SK-N-SH (cell line): ENCODE data around the gene CDC27. TPM values are rescaled to one million over a fixed set of nuclear protein-coding genes. Genes with fewer than 3 reads are reported as not detected.

ENCODE experiments used
- CTCF ChIA-PET: fragments of 300-600, 350-600 bp; formaldehyde crosslinking; extraction: SDS; loops from one replicate; lab custom pipeline; 2021; lab: Yijun Ruan, JAX
- POLR2A ChIA-PET: fragments of 350-600 bp; sonication (Branson Sonifier 250); formaldehyde crosslinking; extraction: SDS; loops from one replicate; lab custom pipeline; 2020; ENCODE audit warnings: antibody characterized with exemption, inconsistent platforms; lab: Yijun Ruan, JAX
- DNase-seq: peaks from one replicate; pipeline ENCODE4 v3.0.0; 2012
- H2AFZ ChIP-seq: fragments of 200-600 bp; sonication (generic); 2 replicates; pipeline ENCODE4 v1.8.1; 2016; ENCODE audit warnings: antibody characterized with exemption, mild to moderate bottlenecking, low read depth
- H3F3A ChIP-seq: fragments of 200-600 bp; sonication (generic); replicated peaks from 2 replicates; pipeline ENCODE3; 2016; ENCODE audit warnings: antibody characterized with exemption, mild to moderate bottlenecking; ENCODE audit not compliant: insufficient read depth
- H3K27ac ChIP-seq, 2 experiments: fragments of 200-500 bp in 1 of 2; fragments of 200-600 bp in 1 of 2; sonication (Bioruptor generic) in 1 of 2; sonication (generic), shearing (Covaris generic) in 1 of 2; 2 replicates each; pipeline versions ENCODE4 v1.5.1 to v1.6.1; 2014 to 2016; ENCODE audit warnings: low read depth in 2 of 2, inconsistent platforms in 1 of 2, low read length in 1 of 2, mild to moderate bottlenecking in 1 of 2, mixed read lengths in 1 of 2
- H3K27me3 ChIP-seq: fragments of 200-600 bp; sonication (generic), shearing (Covaris generic); 2 replicates; pipeline ENCODE4 v1.6.1; 2016; ENCODE audit warnings: mixed run types; ENCODE audit not compliant: insufficient read depth
- H3K36me3 ChIP-seq, 2 experiments: fragments of 200-500 bp in 1 of 2; fragments of 200-600 bp in 1 of 2; sonication (Bioruptor generic) in 1 of 2; sonication (generic) in 1 of 2; replicated peaks in 1 of 2; 2 replicates each; pipeline versions ENCODE3 to v1.5.1; 2014 to 2016; ENCODE audit warnings: low read length in 1 of 2, mild to moderate bottlenecking in 1 of 2; ENCODE audit not compliant: insufficient read depth in 2 of 2, control insufficient read depth in 1 of 2
- H3K4me1 ChIP-seq, 2 experiments: fragments of 200-500 bp in 1 of 2; fragments of 200-600 bp in 1 of 2; sonication (Bioruptor generic) in 1 of 2; sonication (generic), shearing (Covaris generic) in 1 of 2; 2 replicates each; pipeline versions ENCODE4 v1.5.1 to v1.6.1; 2014 to 2016; ENCODE audit warnings: low read depth in 1 of 2, low read length in 1 of 2, mixed run types in 1 of 2; ENCODE audit not compliant: insufficient read depth in 2 of 2, control insufficient read depth in 1 of 2
- H3K4me2 ChIP-seq: fragments of 200-600 bp; sonication (generic), shearing (Covaris generic); 2 replicates; pipeline ENCODE4 v1.6.1; 2017; ENCODE audit warnings: mixed run types
- H3K4me3 ChIP-seq, 2 experiments: fragments of 200-500 bp in 1 of 2; fragments of 200-600 bp in 1 of 2; sonication (Bioruptor generic) in 1 of 2; sonication (generic), shearing (Covaris generic) in 1 of 2; 2 replicates each; pipeline versions ENCODE4 v1.5.1 to v1.8.1; 2014 to 2016; ENCODE audit warnings: low read depth in 2 of 2, inconsistent platforms in 1 of 2, low read length in 1 of 2, mild to moderate bottlenecking in 1 of 2, mixed read lengths in 1 of 2, moderate library complexity in 1 of 2
- H3K79me2 ChIP-seq: fragments of 200-600 bp; sonication (generic); 2 replicates; pipeline ENCODE4 v1.8.1; 2017; ENCODE audit warnings: mild to moderate bottlenecking; ENCODE audit not compliant: insufficient read depth
- H3K9ac ChIP-seq: fragments of 200-600 bp; sonication (generic); 2 replicates; pipeline ENCODE4 v1.6.1; 2017; ENCODE audit warnings: mixed run types
- H3K9me2 ChIP-seq: fragments of 200-600 bp; sonication (generic); 2 replicates; pipeline ENCODE4 v1.6.1; 2017; ENCODE audit warnings: mixed run types
- H3K9me3 ChIP-seq: fragments of 200-600 bp; sonication (generic); 2 replicates; pipeline ENCODE4 v1.6.1; 2017; ENCODE audit warnings: mixed run types, mild to moderate bottlenecking, moderate library complexity
- H4K20me1 ChIP-seq: fragments of 200-600 bp; sonication (generic); 2 replicates; pipeline ENCODE4 v1.6.1; 2017; ENCODE audit warnings: mild to moderate bottlenecking, mixed run types; ENCODE audit not compliant: insufficient read depth
- EZH2phosphoT487 ChIP-seq: fragments of 200-600 bp; sonication (generic); IDR thresholded peaks from 2 replicates; pipeline ENCODE4 v1.6.1; 2017; ENCODE audit warnings: low read depth, mixed run types, mild to moderate bottlenecking, antibody characterized with exemption, moderate library complexity, borderline replicate concordance
- FOSL2 ChIP-seq: IDR thresholded peaks from 2 replicates; pipeline ENCODE4 v1.4.0; 2012; ENCODE audit warnings: low read depth, mild to moderate bottlenecking, moderate library complexity, borderline replicate concordance
- GATA2 ChIP-seq: sonication (generic); formaldehyde crosslinking; IDR thresholded peaks from 2 replicates; pipeline ENCODE4 v1.5.0; 2020; ENCODE audit warnings: mild to moderate bottlenecking, missing genetic modification reagents
- MXI1 ChIP-seq: IDR thresholded peaks from 2 replicates; pipeline ENCODE4 v1.6.1; 2012; ENCODE audit warnings: mild to moderate bottlenecking, low read depth, low read length, improper control_type of control experiment
- POLR2AphosphoS5 ChIP-seq: IDR thresholded peaks from 2 replicates; pipeline ENCODE4 v1.6.1; 2012; ENCODE audit warnings: low read depth, low read length
- RCOR1 ChIP-seq: fragments of 150-350 bp; IDR thresholded peaks from 2 replicates; pipeline ENCODE4 v1.6.1; 2017; ENCODE audit warnings: antibody characterized with exemption, low read length
- RXRA ChIP-seq: IDR thresholded peaks from 2 replicates; pipeline ENCODE4 v1.4.0; 2012; ENCODE audit warnings: low read depth, mild to moderate bottlenecking, borderline replicate concordance
- SIN3A ChIP-seq: IDR thresholded peaks from 2 replicates; pipeline ENCODE4 v1.6.1; 2012; ENCODE audit warnings: low read depth, mild to moderate bottlenecking, low read length, moderate library complexity, borderline replicate concordance
- SMC3 ChIP-seq: IDR thresholded peaks from 2 replicates; pipeline ENCODE4 v1.6.1; 2012; ENCODE audit warnings: low read depth, low read length, improper control_type of control experiment
- TAF1 ChIP-seq: IDR thresholded peaks from 2 replicates; pipeline ENCODE4 v1.6.1; 2012; ENCODE audit warnings: low read depth, mild to moderate bottlenecking, low read length, moderate library complexity, borderline replicate concordance
- WGBS: methylation state at CpG from one replicate; pipeline ENCODE4 v1.1.6; 2017; ENCODE audit warnings: low lambda C conversion rate; 5-methylcytosine and 5-hydroxymethylcytosine counted together
- polyA plus RNA-seq, 3 experiments: library from polyadenylated mRNA; depleted of rRNA; stranded (reverse); fragments of >200 nt; gene quantifications; 2 replicates each; pipeline ENCODE4 v1.2.3, GENCODE V29; 2012
- TF ChIP-seq, protein P1 (sequence below): fragments of 200-600 bp; sonication (generic); IDR thresholded peaks from 2 replicates; pipeline ENCODE4 v1.6.1; 2017; ENCODE audit warnings: antibody characterized with exemption, mild to moderate bottlenecking, moderate library complexity
- TF ChIP-seq, protein P2 (sequence below): fragments of 150-350 bp; IDR thresholded peaks from 2 replicates; pipeline ENCODE4 v1.6.1; 2017; ENCODE audit warnings: antibody characterized with exemption, low read length, low read depth, borderline replicate concordance
- TF ChIP-seq, protein P3 (sequence below): IDR thresholded peaks from 2 replicates; pipeline ENCODE4 v1.4.0; 2012; ENCODE audit warnings: low read depth, borderline replicate concordance
- TF ChIP-seq, protein P4 (sequence below): IDR thresholded peaks from 2 replicates; pipeline ENCODE4 v1.4.0; 2012; ENCODE audit warnings: low read depth
- TF ChIP-seq, protein P5 (sequence below): IDR thresholded peaks from 2 replicates; pipeline ENCODE4 v1.6.1; 2012; ENCODE audit warnings: mild to moderate bottlenecking, low read depth, low read length, moderate library complexity
- TF ChIP-seq, protein P6 (sequence below): fragments of 150-350 bp; IDR thresholded peaks from 2 replicates; pipeline ENCODE4 v1.6.1; 2016; ENCODE audit warnings: mild to moderate bottlenecking, low read depth, low read length

CDC27 gene
- polyA plus RNA-seq, 1 of the 3 experiments (the other 2 are of a cell fraction): 44.3 TPM

DNA sequence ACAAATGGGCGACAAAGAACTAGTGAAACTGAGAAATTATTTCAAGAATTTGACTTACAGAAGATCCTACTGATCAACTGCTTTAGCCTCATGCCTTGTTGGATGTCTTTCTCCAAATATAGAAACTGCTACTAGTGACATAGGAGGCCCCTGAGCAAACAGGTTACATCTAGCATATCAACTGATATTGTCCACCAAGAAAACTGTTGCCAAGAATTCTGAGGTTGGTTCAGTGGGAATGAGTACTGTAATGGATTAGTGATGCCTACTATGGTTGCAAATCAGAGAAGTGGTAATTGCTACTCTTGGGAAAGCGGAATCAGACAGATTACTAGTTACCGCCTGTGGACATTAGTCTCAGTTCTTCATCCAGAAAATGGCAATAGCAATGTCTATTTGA lies 10.0 kb downstream of the CDC27 start:
- WGBS: 94% methylated on average over 3 of the region's 3 CpGs
- no peak overlapping the region for H3K4me2 ChIP-seq
- peaks cover 86% of the 10 kb centered on the region for H4K20me1 ChIP-seq
- peaks cover 12% of the 10 kb centered on the region for H3F3A ChIP-seq
- H3K4me1 ChIP-seq: peaks cover 0 to 10% of the 10 kb centered on the region in 2 experiments; a peak in 2 of 4 replicates
- peaks cover 100% of the 10 kb centered on the region for H3K79me2 ChIP-seq
- H2AFZ ChIP-seq: no peak overlapping the region
- no peak overlapping the region for H3K9ac ChIP-seq
- no peaks in the 10 kb centered on the region for H3K27me3 ChIP-seq
- no peak overlapping the region for H3K27ac ChIP-seq
- H3K36me3 ChIP-seq: peaks cover 59 to 92% of the 10 kb centered on the region in 2 experiments
- H3K9me3 ChIP-seq: no peaks in the 10 kb centered on the region
- no peak for DNase-seq
- CTCF ChIA-PET: no interaction called here
- no peaks in the 10 kb centered on the region for H3K9me2 ChIP-seq
- POLR2A ChIA-PET: no interaction called here
- TF ChIP-seq RCOR1: no peak
- TF ChIP-seq, protein P1, sequence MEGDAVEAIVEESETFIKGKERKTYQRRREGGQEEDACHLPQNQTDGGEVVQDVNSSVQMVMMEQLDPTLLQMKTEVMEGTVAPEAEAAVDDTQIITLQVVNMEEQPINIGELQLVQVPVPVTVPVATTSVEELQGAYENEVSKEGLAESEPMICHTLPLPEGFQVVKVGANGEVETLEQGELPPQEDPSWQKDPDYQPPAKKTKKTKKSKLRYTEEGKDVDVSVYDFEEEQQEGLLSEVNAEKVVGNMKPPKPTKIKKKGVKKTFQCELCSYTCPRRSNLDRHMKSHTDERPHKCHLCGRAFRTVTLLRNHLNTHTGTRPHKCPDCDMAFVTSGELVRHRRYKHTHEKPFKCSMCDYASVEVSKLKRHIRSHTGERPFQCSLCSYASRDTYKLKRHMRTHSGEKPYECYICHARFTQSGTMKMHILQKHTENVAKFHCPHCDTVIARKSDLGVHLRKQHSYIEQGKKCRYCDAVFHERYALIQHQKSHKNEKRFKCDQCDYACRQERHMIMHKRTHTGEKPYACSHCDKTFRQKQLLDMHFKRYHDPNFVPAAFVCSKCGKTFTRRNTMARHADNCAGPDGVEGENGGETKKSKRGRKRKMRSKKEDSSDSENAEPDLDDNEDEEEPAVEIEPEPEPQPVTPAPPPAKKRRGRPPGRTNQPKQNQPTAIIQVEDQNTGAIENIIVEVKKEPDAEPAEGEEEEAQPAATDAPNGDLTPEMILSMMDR: no peak
- no peak for TF ChIP-seq RXRA
- TF ChIP-seq FOSL2: no peak
- TF ChIP-seq SIN3A: no peak
- TF ChIP-seq MXI1: no peak
- TF ChIP-seq EZH2phosphoT487: no peak
- TF ChIP-seq, protein P2, sequence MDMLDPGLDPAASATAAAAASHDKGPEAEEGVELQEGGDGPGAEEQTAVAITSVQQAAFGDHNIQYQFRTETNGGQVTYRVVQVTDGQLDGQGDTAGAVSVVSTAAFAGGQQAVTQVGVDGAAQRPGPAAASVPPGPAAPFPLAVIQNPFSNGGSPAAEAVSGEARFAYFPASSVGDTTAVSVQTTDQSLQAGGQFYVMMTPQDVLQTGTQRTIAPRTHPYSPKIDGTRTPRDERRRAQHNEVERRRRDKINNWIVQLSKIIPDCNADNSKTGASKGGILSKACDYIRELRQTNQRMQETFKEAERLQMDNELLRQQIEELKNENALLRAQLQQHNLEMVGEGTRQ: no peak
- TF ChIP-seq SMC3: no peak
- TF ChIP-seq, protein P3, sequence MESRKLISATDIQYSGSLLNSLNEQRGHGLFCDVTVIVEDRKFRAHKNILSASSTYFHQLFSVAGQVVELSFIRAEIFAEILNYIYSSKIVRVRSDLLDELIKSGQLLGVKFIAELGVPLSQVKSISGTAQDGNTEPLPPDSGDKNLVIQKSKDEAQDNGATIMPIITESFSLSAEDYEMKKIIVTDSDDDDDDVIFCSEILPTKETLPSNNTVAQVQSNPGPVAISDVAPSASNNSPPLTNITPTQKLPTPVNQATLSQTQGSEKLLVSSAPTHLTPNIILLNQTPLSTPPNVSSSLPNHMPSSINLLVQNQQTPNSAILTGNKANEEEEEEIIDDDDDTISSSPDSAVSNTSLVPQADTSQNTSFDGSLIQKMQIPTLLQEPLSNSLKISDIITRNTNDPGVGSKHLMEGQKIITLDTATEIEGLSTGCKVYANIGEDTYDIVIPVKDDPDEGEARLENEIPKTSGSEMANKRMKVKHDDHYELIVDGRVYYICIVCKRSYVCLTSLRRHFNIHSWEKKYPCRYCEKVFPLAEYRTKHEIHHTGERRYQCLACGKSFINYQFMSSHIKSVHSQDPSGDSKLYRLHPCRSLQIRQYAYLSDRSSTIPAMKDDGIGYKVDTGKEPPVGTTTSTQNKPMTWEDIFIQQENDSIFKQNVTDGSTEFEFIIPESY: no peak
- TF ChIP-seq POLR2AphosphoS5: no peak
- TF ChIP-seq, protein P4, sequence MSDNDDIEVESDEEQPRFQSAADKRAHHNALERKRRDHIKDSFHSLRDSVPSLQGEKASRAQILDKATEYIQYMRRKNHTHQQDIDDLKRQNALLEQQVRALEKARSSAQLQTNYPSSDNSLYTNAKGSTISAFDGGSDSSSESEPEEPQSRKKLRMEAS: no peak
- TF ChIP-seq, protein P5, sequence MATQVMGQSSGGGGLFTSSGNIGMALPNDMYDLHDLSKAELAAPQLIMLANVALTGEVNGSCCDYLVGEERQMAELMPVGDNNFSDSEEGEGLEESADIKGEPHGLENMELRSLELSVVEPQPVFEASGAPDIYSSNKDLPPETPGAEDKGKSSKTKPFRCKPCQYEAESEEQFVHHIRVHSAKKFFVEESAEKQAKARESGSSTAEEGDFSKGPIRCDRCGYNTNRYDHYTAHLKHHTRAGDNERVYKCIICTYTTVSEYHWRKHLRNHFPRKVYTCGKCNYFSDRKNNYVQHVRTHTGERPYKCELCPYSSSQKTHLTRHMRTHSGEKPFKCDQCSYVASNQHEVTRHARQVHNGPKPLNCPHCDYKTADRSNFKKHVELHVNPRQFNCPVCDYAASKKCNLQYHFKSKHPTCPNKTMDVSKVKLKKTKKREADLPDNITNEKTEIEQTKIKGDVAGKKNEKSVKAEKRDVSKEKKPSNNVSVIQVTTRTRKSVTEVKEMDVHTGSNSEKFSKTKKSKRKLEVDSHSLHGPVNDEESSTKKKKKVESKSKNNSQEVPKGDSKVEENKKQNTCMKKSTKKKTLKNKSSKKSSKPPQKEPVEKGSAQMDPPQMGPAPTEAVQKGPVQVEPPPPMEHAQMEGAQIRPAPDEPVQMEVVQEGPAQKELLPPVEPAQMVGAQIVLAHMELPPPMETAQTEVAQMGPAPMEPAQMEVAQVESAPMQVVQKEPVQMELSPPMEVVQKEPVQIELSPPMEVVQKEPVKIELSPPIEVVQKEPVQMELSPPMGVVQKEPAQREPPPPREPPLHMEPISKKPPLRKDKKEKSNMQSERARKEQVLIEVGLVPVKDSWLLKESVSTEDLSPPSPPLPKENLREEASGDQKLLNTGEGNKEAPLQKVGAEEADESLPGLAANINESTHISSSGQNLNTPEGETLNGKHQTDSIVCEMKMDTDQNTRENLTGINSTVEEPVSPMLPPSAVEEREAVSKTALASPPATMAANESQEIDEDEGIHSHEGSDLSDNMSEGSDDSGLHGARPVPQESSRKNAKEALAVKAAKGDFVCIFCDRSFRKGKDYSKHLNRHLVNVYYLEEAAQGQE: no peak
- TF ChIP-seq GATA2 (CRISPR knock-in tag): no peak
- TF ChIP-seq, protein P6, sequence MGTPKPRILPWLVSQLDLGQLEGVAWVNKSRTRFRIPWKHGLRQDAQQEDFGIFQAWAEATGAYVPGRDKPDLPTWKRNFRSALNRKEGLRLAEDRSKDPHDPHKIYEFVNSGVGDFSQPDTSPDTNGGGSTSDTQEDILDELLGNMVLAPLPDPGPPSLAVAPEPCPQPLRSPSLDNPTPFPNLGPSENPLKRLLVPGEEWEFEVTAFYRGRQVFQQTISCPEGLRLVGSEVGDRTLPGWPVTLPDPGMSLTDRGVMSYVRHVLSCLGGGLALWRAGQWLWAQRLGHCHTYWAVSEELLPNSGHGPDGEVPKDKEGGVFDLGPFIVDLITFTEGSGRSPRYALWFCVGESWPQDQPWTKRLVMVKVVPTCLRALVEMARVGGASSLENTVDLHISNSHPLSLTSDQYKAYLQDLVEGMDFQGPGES: no peak
- no peak for TF ChIP-seq TAF1
- H3K4me3 ChIP-seq: no peak overlapping the region
